NCI-H446 (cell line): ENCODE measurements around the gene LATS2.

ENCODE experiments used
- DNase-seq, 2 experiments: peaks; one replicate each; lab custom pipeline; 2025; lab: John Stamatoyannopoulos, UW

The LATS2 gene

GRCh38 chr13:21018220-21018619 is 43.2 kb downstream of the LATS2 start:
- DNase-seq: no peak

- peak in 1 of 2 experiments; percentile 48 for DNase-seq
Observed at GRCh38 chr13:21016487-21016886, 44.9 kb downstream of the LATS2 start.

- DNase-seq: no peak
Observed at GRCh38 chr13:21015284-21015683, 46.1 kb downstream of the LATS2 start.

GRCh38 chr13:21014502-21015170 is 46.8 kb downstream of the LATS2 start:
- peak; percentile 82 to 89 for DNase-seq

GRCh38 chr13:21014139-21014501 is 47.3 kb downstream of the LATS2 start:
- DNase-seq: no peak

- DNase-seq: no peak
Observed at GRCh38 chr13:21013682-21014038, 47.7 kb downstream of the LATS2 start.

GRCh38 chr13:21012841-21013681 is 48.3 kb downstream of the LATS2 start:
- peak; percentile 61 to 81 for DNase-seq

- DNase-seq: no peak
Observed at GRCh38 chr13:21012211-21012610, 49.2 kb downstream of the LATS2 start.

GRCh38 chr13:21011378-21011777 is 50.0 kb downstream of the LATS2 start:
- no peak for DNase-seq

- DNase-seq: no peak
Observed at GRCh38 chr13:21010621-21011020, 50.8 kb downstream of the LATS2 start.

- DNase-seq: peak in 1 of 2 experiments; percentile 36
Observed at GRCh38 chr13:21009036-21009435, 52.4 kb downstream of the LATS2 start.

GRCh38 chr13:21008026-21008425 is 53.4 kb downstream of the LATS2 start:
- DNase-seq: no peak

- peak in 1 of 2 experiments; percentile 66 for DNase-seq
Observed at GRCh38 chr13:21006141-21007005, 55.0 kb downstream of the LATS2 start.

GRCh38 chr13:21005193-21005592 is 56.2 kb downstream of the LATS2 start:
- no peak for DNase-seq

- DNase-seq: no peak
Observed at GRCh38 chr13:21001471-21001870, 59.9 kb downstream of the LATS2 start.

GRCh38 chr13:21000647-21001046 is 60.7 kb downstream of the LATS2 start:
- no peak for DNase-seq

GRCh38 chr13:20998649-20999415 is 62.6 kb downstream of the LATS2 start:
- DNase-seq: no peak

- DNase-seq: no peak
Observed at GRCh38 chr13:20997301-20998161, 63.9 kb downstream of the LATS2 start.

GRCh38 chr13:20995245-20995838 is 66.0 kb downstream of the LATS2 start:
- no peak for DNase-seq

- DNase-seq: no peak
Observed at GRCh38 chr13:20994441-20994821, 67.0 kb downstream of the LATS2 start.
